Muscle of back (tissue), 11 donors: Measurements from ENCODE around the gene FZR1. TPM values are rescaled to one million over a fixed set of nuclear protein-coding genes. Genes with fewer than 3 reads are reported as not detected.
"Not testable (repeated sequence)": the region's sequence is repeated elsewhere in the genome, so short reads cannot be mapped to it uniquely, and the experiment has no call there.

Experiments
- DNase-seq, 3 donors: peaks; one replicate each; pipeline versions ENCODE4 v3.0.0 to v3.0.0-alpha.2; 2013
- polyA plus RNA-seq, 10 donors: library from polyadenylated mRNA; unstranded; fragments of 120-200 nt; gene quantifications; one replicate each; pipeline ENCODE4 v1.2.1, GENCODE V29; 2013; ENCODE audit not compliant: insufficient read length in 10 of 10

Gene FZR1
- polyA plus RNA-seq, 10 donors, result 24.6 to 34.3 (median 27.1) TPM

- DNase-seq, result peak; percentile 100
Observed at GRCh38 chr19:3572132-3572854, 66.2 kb downstream of the FZR1 start.

- no peak for DNase-seq
Observed at GRCh38 chr19:3572855-3573161, 66.7 kb downstream of the FZR1 start, which contains the start of gene HMG20B. HMG20B (plus strand) TSS chr19:3572944; CDS start chr19:3573310, 366 bp downstream.

- no peak for DNase-seq
Observed at GRCh38 chr19:3573162-3573857, 67.2 kb downstream of the FZR1 start.

DNA sequence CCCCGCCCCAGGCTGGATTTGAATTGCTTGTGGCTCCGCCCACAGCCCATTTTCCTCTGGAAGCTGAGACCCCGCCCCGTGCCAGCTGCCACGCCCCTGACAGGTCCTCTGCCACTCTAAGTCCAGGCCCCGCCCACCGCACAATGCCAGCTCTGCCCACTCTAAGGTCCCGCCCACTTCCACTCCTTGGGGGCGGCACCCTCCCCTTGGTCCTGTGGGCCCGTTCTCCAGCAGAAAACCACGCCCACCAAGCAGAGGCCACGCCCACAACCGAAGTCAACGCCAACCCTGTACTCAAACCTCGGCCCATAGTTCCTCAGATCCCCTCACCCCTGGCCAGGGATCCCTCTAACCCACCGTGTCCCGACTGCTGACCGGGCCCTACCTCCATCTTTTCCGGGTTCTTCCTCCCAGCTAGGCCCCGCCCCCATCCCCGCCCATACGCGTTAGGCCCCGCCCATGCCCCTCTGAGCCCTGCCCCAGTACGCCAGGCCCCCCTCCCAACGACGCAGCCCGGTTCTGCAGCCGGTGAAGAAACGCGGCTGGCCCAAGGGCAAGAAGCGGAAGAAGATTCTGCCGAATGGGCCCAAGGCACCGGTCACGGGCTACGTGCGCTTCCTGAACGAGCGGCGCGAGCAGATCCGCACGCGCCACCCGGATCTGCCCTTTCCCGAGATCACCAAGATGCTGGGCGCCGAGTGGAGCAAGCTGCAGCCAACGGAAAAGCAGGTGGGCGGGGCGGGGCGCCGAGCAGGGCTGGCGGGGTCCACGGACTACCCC, 67.9 kb downstream of the FZR1 start:
- peak; percentile 70 to 82 (median 75) for DNase-seq

DNA sequence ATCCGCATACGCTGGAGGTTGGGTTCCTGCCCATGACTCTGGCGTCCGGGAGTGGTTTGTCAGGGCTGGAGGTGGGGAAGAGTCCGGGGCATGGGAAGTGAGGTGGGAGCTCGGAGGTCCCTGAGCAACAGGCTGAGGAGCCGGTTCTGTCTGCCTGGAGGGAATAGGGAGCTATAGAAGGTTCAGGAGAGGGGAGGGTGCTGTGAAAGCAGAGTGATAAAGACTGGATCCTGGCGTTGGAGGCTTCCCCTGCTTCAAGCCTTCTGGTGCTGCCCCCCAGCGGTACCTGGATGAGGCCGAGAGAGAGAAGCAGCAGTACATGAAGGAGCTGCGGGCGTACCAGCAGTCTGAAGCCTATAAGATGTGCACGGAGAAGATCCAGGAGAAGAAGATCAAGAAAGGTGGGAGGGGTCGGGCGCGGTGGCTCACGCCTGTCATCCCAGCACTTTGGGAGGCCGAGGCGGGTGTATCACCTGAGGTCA, 69.2 kb downstream of the FZR1 start:
- DNase-seq, result no peak

- no peak for DNase-seq
Observed at GRCh38 chr19:3575949-3576673, 70.0 kb downstream of the FZR1 start.

DNA sequence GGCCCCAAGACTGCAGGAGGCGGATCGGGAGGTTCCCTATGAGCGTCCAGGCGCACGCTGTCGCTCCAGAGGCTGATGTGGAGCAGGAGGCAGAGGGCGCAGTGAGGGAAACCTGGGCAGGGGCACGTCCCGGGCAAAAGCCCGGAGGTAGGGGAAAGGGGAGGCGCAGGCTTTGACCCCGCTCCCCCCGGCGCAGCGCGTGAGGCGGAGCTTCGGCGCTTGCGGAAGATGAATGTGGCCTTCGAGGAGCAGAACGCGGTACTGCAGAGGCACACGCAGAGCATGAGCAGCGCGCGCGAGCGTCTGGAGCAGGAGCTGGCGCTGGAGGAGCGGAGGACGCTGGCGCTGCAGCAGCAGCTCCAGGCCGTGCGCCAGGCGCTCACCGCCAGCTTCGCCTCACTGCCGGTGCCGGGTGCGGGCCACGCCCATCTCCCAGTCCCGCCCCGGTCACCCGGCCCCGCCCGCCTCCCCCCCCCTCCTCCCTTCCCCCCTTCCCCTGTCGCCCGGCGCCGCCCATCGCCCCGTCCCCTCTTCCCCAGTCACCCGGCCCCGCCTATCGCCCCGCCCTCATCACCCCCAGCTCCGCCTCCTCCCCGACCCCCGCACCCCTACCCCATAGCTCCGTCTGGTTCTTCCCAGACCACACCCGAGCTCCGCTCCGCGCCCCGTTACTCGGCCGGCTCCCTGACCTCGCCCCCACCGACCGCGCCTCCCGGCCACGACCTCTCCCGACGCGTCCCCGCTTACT, 70.8 kb downstream of the FZR1 start:
- DNase-seq, result peak; percentile 53 to 85 (median 76)

- DNase-seq, result no peak
Observed at GRCh38 chr19:3577723-3578344, 71.7 kb downstream of the FZR1 start.

GRCh38 chr19:3578390-3578789, 72.3 kb downstream of the FZR1 start:
- DNase-seq, result no peak

DNA sequence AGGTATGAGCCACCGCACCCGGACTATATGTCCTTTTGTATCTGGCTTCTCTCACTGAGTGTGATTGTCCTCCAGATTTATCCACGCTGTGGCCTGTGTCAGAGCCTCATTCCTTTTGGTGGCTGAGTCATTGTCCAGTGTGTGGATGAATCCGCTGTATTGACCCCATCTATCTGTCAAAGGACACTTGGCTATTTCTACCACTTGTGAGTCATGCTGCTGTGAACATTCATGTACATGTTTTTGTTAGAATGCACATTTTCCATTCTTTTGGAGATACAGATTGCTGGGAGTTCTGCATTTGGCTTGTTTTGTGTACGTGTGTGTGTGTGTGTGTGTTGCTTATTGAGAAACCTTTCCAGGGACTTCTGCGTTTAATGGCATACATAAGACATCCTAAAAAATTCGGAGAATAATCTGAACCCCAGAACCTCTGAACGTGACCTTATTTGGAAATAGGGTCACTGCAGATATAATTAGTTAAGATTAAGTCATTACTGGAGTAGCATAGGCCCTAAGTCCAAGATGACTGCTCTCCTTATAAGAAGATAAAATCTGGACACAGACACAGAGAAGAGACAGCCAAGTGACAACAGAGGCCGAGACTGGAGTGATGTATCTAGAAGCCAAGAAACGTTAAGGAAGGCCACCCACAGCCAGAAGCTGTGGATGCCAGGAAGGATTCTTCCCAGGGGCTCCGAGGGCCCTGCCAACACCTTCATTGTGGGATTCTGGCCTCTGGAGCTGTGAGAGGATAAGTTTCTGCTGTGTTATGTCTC, 74.2 kb downstream of the FZR1 start:
- DNase-seq, result peak; percentile 33 to 69 (median 67)

DNA sequence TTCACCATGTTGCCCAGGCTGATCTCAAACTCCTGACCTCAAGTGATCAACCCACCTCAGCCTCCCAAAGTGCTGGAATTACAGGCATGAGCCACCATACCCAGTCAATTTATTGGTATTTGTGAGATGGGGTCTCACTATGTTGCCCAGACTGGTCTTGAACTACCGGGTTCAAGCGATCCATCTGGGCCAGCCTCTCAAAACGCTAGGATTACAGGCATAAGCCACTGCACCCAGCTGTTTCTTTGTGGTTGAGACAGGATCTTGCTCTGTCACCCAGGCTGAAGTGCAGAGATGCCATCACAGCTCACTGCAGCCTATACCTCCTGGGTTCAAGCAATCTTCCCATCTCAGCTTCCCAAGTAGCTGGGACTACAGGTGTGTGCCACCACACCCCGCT, 75.7 kb downstream of the FZR1 start:
- not testable (repeated sequence) for DNase-seq

DNA sequence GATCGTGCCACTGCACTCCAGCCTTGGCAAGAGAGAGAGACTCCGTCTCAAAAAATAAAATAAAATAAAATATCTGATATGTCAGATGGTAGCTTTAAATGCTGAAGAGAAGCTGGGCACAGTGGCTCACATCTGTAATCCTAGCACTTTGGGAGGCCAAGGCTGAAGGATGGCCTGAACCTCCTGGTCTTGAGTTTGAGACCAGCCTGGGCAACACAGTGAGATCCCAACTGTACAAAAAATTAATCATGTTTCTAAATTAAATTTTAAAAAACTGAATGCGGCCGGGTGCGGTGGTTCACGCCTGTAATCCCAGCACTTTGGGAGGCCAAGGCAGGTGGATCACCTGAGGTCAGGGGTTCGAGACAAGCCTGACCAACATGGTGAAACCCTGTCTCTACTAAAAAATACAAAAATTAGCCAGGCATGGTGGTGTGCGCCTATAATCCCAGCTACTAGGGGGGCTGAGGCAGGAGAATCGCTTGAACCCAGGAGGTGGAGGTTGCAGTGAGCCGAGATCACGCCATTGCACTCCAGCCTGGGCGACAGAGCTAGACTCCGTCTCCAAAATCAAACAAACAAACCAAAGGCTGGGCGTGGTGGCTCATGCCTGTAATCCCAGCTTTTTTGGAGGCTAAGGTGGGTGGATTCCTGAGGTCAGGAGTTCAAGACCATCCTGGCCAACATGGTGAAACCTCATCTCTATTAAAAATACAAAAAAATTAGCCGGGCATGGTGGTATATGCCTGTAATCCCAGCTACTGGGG, 78.1 kb downstream of the FZR1 start:
- DNase-seq, result not testable (repeated sequence)

- no peak for DNase-seq
Observed at GRCh38 chr19:3585301-3586126, 79.4 kb downstream of the FZR1 start, which contains the start of gene GIPC3. GIPC3 (plus strand) TSS chr19:3585478; CDS start chr19:3585598, 120 bp downstream.

GRCh38 chr19:3586127-3586626, 80.1 kb downstream of the FZR1 start:
- no peak for DNase-seq

DNA sequence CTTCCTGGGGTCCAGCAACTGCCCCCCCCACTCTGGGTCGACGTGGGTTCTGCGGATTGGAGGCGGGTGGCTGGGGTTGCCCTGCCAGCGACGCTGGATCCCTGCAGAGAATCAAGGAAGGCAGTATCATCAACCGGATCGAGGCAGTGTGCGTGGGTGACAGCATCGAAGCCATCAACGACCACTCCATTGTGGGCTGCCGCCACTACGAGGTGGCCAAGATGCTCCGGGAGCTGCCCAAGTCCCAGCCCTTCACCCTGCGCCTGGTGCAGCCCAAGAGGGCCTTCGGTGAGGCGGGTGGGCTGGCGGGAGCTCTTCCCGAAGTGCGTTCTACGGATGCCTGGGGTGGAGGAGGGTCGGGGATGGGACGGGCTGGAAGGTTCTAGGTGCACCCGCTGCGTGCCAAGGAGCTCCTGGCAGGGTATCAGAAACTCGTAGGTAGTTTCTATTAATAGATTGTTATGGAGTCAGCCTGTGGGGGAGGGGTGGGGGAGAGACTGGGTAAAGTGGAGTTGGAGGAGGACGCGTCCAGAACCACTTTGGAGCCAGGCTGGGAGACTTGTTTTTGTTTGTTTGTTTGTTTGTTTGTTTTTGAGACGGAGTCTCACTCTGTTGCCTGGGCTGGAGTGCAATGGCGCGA, 80.7 kb downstream of the FZR1 start:
- no peak for DNase-seq
